CMK (cell line): Measurements from ENCODE around the gene PLK4.
A peak's percentile ranks its signal among the peaks of the same experiment; 100 is the strongest.
"Not testable (repeated sequence)": the region's sequence is repeated elsewhere in the genome, so short reads cannot be mapped to it uniquely, and the experiment has no call there.

ENCODE experiments used
- DNase-seq: peaks from one replicate; pipeline ENCODE4 v3.0.0-alpha.2; 2010; ENCODE audit warnings: low read depth

Gene PLK4

DNA sequence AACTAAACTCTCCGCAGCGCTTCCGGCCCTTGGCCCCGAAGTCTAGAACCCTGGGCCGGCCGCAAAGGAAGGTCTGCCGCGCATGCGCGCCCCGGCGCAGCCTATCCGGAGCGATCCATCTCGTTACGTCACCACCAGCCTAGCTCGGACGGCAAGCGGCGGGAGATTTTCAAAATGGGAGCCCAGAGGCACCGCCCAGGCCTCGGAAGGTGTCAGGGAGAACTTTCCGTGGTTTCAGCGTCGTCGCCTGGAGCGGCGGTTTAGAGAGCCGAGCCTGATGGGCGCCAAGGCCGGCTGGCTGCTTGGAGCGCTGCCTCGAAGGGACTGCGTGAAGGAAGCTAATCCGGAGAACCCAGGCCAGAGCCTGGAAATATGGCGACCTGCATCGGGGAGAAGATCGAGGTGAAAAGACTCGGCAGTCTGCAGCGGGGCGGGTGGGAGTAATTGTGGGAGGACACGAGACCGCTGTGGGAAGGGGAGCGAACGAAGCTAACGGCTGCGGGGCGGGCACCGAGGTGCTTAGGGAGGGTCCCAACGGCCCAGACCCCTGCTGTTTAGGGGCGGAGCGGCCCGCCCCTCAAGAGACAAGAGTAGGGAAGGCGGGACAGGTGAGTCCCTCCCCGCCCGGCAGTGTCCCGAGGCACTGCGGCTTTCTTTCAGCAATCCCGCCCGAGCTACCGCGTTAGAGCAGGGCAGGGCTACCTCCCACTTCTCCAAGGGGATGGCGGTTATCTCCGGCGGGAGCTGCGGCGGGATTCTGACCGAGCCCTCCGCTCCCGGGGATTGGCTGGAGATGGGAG, at the start of gene PLK4:
Gene PLK4 (plus strand): TSS at position 131 of the 800 bp plus-strand sequence. CDS start 242 bp downstream, at position 373.
- peak; percentile 92 for DNase-seq

DNA sequence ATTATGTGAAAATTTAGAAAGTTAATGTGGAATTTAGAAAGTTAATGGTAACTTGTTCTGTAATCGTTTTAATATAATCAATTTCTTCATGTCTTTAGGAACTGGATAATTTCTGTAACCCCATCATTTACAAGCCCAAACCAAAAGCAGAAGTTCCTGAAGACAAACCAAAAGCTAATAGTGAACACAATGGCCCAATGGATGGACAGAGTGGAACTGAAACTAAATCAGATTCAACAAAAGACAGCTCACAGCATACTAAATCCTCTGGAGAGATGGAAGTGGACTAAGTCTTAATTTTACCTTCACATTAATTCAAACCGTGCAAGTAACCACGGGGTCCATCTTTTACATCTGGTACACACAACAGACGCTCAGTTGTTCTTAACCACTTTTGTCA, 48.1 kb upstream of the PLK4 start:
- DNase-seq = no peak

DNA sequence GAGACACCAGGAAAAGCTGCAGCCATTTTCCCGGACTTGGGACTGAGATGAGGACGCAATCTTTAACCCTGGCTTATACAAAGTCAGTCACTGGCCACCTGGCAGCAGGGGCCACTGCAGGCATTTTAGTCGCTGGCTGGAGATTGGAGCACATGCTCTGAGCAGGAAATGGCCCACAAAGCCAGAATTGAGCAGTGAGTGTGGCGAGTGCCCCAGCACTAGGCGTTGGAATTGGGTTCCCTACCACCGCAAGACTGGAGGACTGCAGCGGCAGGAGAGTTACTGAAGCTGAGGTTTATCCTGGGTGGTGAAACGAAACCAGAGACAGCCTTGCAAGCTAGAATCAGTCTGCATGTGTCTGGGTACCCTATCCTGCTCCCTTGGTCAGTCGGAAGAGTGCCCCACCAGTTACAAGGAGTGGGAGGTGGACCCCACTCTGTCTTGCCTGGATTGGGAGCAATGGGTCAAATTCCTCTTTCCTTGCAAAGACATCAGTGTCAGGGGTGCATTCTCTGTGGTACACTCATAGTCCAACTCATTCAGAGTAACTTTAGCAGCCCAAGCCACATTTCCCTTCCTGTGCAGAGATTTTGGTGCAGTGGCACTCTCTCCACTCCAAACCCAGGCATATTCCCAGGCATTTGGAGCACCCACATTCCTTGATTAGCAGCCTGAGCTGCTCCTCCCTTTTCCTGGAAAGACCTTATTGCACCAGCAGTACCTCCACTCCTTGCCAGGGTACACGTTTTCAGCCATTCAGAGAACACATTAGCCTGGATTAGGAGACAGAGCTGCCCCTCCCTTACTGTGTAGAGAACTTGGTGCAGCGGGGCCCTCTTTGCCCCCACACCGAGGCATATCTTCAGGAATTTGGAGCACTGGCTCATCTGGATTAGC, 36.7 kb upstream of the PLK4 start:
- no peak for DNase-seq

DNA sequence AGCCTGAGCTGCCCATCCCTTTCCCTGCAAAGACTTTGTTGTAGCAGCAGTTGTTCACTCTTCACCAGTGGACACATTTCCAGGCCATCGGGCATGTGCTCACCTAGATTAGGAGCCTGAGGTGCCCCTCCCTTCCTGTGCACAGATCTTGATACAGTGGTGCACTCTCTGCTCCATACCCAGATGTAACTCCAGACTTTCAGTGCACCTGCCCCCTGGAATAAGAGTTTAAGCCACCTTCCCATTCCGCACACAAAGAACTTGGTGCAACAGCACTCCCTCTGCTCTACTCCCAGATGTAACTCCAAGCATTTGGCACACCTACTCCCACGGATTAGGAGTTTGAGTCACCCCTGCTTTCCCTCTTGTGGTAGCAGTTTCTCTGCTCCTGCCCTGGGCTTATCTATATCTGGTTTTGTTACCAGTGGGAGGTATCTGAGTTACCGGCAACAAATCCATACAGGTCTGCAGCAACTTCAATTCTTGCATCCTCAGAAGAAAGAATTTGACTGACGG, 36.0 kb upstream of the PLK4 start:
- no peak for DNase-seq

DNA sequence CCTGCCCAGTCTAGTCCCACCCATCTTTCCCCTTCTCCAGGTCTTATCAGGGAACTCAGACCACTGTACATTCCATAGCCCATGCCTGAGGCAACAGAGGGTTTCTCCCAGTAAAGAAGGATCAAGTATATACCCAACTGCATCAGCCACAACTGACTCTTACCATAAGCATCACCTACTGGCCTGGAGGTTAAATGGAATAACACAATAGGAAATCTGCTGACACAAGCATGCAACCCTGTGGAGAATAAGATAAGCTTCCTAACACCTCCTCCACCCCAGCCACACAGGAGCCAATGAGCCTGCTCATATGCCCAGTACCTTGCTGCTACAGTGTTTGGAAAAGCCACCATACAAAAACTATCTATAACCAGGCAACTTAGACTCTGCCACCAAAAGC, 34.6 kb upstream of the PLK4 start:
- no peak for DNase-seq

DNA sequence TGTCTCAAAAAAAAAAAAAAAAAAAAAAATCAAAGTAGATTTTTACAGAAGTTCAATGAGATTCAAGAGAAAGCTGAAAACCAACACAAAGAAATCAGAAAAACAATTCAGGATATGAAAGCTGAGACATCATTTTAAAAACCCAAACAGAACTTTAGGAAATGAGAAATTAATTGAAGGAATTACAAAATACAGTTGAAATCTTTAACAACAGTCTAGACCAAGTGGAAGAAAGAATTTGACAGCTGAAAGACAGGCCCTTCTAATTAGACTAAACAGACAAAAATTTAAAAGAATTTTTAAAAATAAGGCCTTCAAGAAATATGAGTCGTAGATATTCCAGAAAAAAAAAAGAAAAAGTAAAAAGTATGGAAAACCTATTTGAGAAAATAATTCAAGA, 33.9 kb upstream of the PLK4 start:
- no peak for DNase-seq

GRCh38 chr4:127849505-127850234, 31.0 kb upstream of the PLK4 start:
- DNase-seq = no peak

DNA sequence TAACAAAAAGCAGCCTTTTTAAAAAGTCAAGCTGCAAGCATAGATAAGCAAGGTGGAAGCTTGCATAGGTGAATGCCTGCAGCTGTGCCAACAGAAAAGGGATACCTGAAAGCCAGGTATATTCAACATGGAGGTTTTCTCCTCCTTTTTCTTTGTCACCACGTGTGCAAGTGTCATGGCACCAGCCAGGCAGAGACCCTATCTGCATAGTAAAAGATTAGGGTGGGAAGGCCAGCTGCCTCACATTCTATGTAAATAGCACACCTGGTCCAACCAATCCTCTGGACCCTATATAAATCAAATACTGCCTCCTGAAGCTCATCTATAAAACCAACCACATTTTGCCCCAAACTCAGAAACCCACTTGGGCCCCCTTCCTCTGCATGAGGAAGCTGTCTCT, 28.0 kb upstream of the PLK4 start:
- DNase-seq = no peak

- DNase-seq = no peak
Measured at GRCh38 chr4:127856196-127856812, 24.4 kb upstream of the PLK4 start.

DNA sequence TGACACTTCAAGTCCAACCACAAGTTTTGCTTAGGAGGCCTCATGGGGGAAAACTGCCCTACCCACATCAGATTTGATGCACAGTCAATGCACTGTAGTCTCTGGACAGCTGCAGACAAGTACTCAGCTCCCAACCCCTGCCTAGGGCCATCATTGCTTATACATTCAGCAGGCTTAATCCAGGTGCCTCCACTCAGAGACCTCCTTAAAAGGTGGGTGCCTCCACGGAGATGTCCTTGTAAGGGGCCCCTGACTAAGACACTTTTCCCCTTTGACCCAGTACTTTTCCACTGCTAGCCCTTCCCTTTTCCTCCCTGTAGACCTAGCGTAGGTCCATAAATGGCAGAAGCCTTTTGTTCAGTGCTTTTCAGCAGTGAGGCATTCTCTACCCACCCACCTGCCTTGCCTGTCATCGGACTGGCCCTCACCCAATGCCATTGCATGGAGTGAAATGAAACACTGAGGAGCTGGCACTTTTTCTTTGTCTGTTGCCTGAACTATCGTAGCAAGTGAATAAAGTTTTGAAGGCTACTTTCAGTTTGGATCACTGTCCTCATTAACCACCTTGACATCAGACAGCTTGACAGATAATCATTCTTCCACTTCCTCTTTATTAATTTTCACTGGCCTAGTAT, 23.8 kb upstream of the PLK4 start:
- DNase-seq = no peak

GRCh38 chr4:127857641-127858040, 23.1 kb upstream of the PLK4 start:
- no peak for DNase-seq

DNA sequence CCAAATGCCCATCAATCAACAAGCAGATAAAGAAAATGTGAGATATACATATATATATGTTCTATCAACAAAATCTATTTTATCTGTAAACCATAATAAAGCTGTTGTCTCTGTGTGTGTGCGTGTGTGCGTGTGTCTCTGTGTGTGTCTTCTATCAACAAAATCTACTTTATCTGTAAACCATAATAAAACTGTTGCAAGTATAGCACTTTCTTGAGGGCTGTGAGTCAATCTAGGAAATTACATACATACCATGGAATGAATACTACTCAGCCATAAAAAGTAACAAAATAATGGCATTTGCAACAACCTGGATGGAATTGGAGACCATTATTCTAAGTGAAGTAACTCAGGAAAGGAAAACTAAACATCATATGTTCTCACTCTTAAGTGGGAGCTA, 12.5 kb upstream of the PLK4 start:
- no peak for DNase-seq

- DNase-seq = no peak
Measured at GRCh38 chr4:127870281-127870680, 10.4 kb upstream of the PLK4 start.

GRCh38 chr4:127870688-127871087, 10.0 kb upstream of the PLK4 start:
- no peak for DNase-seq

DNA sequence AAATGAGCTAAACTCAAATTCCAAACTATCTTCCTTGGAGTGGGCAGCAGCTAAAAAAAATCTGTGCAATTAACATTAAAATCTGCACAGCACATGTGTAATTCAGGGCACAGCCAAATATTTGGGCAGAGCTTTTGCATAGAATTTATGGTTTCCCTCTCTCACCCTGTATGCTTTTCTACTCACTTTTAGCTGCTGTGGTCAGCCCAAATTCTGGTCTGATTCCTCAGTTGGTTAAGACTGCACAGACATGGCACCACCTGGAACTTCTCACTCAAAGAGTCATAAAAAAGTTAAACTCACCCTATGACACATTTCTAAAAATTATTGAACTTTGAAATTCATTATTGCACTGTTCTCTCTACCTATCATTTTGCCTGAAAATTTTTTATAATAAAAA, 4.9 kb upstream of the PLK4 start:
- DNase-seq = no peak

- DNase-seq = no peak
Measured at GRCh38 chr4:127881563-127881864, 821 bp downstream of the PLK4 start.

- DNase-seq = no peak
Measured at GRCh38 chr4:127888559-127888958, 7.9 kb downstream of the PLK4 start.

DNA sequence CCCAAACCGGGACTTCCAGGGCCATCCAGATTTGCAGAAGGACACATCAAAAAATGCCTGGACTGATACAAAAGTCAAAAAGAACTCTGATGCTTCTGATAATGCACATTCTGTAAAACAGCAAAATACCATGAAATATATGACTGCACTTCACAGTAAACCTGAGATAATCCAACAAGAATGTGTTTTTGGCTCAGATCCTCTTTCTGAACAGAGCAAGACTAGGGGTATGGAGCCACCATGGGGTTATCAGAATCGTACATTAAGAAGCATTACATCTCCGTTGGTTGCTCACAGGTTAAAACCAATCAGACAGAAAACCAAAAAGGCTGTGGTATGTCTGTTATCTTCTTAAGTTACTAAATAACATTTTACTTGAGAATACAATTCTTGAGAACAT, 9.2 kb downstream of the PLK4 start:
- no peak for DNase-seq

- no peak for DNase-seq
Measured at GRCh38 chr4:127896069-127896468, 15.4 kb downstream of the PLK4 start.

GRCh38 chr4:127896528-127896927, 15.8 kb downstream of the PLK4 start:
- no peak for DNase-seq

DNA sequence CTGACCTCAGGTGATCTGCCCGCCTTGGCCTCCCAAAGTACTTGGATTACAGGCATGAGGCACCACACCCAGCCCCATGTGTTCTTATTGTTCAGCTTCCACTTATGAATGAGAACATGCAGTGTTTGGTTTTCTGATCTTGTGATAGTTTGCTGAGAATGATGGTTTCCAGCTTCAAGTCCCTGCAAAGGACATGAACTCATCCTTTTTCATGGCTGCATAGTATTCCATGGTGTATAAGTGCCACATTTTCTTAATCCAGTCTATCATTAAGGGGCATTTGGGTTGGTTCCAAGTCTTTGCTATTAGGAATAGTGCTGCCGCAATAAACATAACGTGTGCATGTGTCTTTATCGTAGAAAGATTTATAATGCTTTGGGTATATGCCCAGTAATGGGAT, 19.0 kb downstream of the PLK4 start:
- DNase-seq = not testable (repeated sequence)

GRCh38 chr4:127905029-127905428, 24.3 kb downstream of the PLK4 start:
- DNase-seq = no peak
